Frontal cortex (tissue), 4 donors: ENCODE measurements around the gene PAM. TPM values are rescaled to one million over a fixed set of nuclear protein-coding genes. Genes with fewer than 3 reads are reported as not detected.
A peak's percentile ranks its signal among the peaks of the same experiment; 100 is the strongest.
"Not testable (repeated sequence)": the region's sequence is repeated elsewhere in the genome, so short reads cannot be mapped to it uniquely, and the experiment has no call there.

ENCODE experiments used
- DNase-seq, 2 donors: peaks; one replicate each; pipeline ENCODE4 v3.0.0; 2012; ENCODE audit warnings: low spot score in 2 of 2
- FAIRE-seq: peaks from 2 replicates; lab custom pipeline; 2012; peaks lifted over from hg19 to GRCh38; lab: Jason Lieb, UNC
- total RNA-seq: library from RNA; depleted of rRNA; stranded (reverse); fragments of >200 nt; gene quantifications from one replicate; pipeline ENCODE4 v1.2.3, GENCODE V29; 2014
- donor health status: control.
- donor health status: control.
- donor health status: control.

PAM gene
- total RNA-seq, 1 donor from 2014 or later: 61.6 TPM

- no peak for FAIRE-seq
Observed at GRCh38 chr5:102969641-102970040, 214.5 kb downstream of the PAM start.

GRCh38 chr5:102971676-102972293 lies 216.7 kb downstream of the PAM start:
- peak; percentile 45 for FAIRE-seq
- peak in 1 of 2 donors; percentile 14 for DNase-seq

More at GRCh38 chr5:102969641-102970040, 214.5 kb downstream of the PAM start:
- DNase-seq: no peak

- FAIRE-seq: no peak
- no peak for DNase-seq
Observed at GRCh38 chr5:102974177-102974576, 219.1 kb downstream of the PAM start.

- FAIRE-seq (no peak), DNase-seq (no peak)
Observed at GRCh38 chr5:102975045-102975444, 219.9 kb downstream of the PAM start.

GRCh38 chr5:102975457-102976182 lies 220.5 kb downstream of the PAM start:
- no peak for DNase-seq
- FAIRE-seq: no peak

GRCh38 chr5:102981957-102982635 lies 227.0 kb downstream of the PAM start:
- DNase-seq (no peak), FAIRE-seq (no peak)

- DNase-seq (no peak), FAIRE-seq (no peak)
Observed at GRCh38 chr5:102986074-102986473, 231.0 kb downstream of the PAM start.

- FAIRE-seq (no peak), DNase-seq (no peak)
Observed at GRCh38 chr5:102988459-102988858, 233.4 kb downstream of the PAM start.

GRCh38 chr5:102991802-102992201 lies 236.7 kb downstream of the PAM start:
- FAIRE-seq: no peak
- no peak for DNase-seq

GRCh38 chr5:102996011-102996575 lies 241.0 kb downstream of the PAM start:
- no peak for DNase-seq
- FAIRE-seq: no peak

GRCh38 chr5:102998224-102998623 lies 243.1 kb downstream of the PAM start:
- FAIRE-seq (no peak), DNase-seq (no peak)

GRCh38 chr5:102999191-102999590 lies 244.1 kb downstream of the PAM start:
- FAIRE-seq: no peak

GRCh38 chr5:102999621-103000020 lies 244.5 kb downstream of the PAM start:
- not testable (repeated sequence) for FAIRE-seq, DNase-seq

More at GRCh38 chr5:102999191-102999590, 244.1 kb downstream of the PAM start:
- no peak for DNase-seq

GRCh38 chr5:103000089-103000488 lies 245.0 kb downstream of the PAM start:
- FAIRE-seq (no peak), DNase-seq (no peak)

- no peak for DNase-seq
- FAIRE-seq: no peak
Observed at GRCh38 chr5:103003872-103004271, 248.8 kb downstream of the PAM start.

GRCh38 chr5:103005276-103005675 lies 250.2 kb downstream of the PAM start:
- no peak for FAIRE-seq
- DNase-seq: no peak

GRCh38 chr5:103006921-103007320 lies 251.8 kb downstream of the PAM start:
- no peak for DNase-seq
- FAIRE-seq: no peak

GRCh38 chr5:103010168-103010567 lies 255.1 kb downstream of the PAM start:
- FAIRE-seq (no peak), DNase-seq (no peak)

- FAIRE-seq: no peak
Observed at GRCh38 chr5:103013933-103014552, 258.9 kb downstream of the PAM start.

GRCh38 chr5:103014983-103015382 lies 259.9 kb downstream of the PAM start:
- no peak for DNase-seq
- no peak for FAIRE-seq

More at GRCh38 chr5:103013933-103014552, 258.9 kb downstream of the PAM start:
- no peak for DNase-seq
